GM19035 (cell line): ENCODE data around the gene ELL2.

ENCODE experiments used
- ATAC-seq: cut with Tn5 transposase; IDR thresholded peaks from one replicate; pipeline ENCODE4 v1.9.1; 2021; ENCODE audit not compliant: unreplicated experiment

The ELL2 gene

GRCh38 chr5:95961617-95962474 is at the start of gene ELL2:
Gene ELL2 (minus strand): TSS chr5:95961851. CDS start chr5:95961721, 130 bp downstream.
- ATAC-seq: peak; percentile 86

- ATAC-seq: no peak
These were observed 47.5 kb upstream of the ELL2 start for GRCh38 chr5:96008987-96009647.

GRCh38 chr5:96008487-96008886 is 46.8 kb upstream of the ELL2 start:
- no peak for ATAC-seq

- no peak for ATAC-seq
These were observed 45.4 kb upstream of the ELL2 start for GRCh38 chr5:96007051-96007450.

GRCh38 chr5:96006291-96006690 is 44.6 kb upstream of the ELL2 start:
- no peak for ATAC-seq

- ATAC-seq: no peak
These were observed 43.1 kb upstream of the ELL2 start for GRCh38 chr5:96004754-96005153.

GRCh38 chr5:96004087-96004486 is 42.4 kb upstream of the ELL2 start:
- ATAC-seq: no peak

- ATAC-seq: no peak
These were observed 39.6 kb upstream of the ELL2 start for GRCh38 chr5:96001262-96001661.

- ATAC-seq: no peak
These were observed 38.7 kb upstream of the ELL2 start for GRCh38 chr5:96000308-96000707.

GRCh38 chr5:95996904-95997723 is 35.5 kb upstream of the ELL2 start:
- no peak for ATAC-seq

- ATAC-seq: no peak
These were observed 34.4 kb upstream of the ELL2 start for GRCh38 chr5:95995962-95996489.

GRCh38 chr5:95993776-95994175 is 32.1 kb upstream of the ELL2 start:
- ATAC-seq: no peak

- ATAC-seq: no peak
These were observed 31.6 kb upstream of the ELL2 start for GRCh38 chr5:95993266-95993665.

GRCh38 chr5:95989283-95990048 is 27.8 kb upstream of the ELL2 start:
- no peak for ATAC-seq

- no peak for ATAC-seq
These were observed 27.2 kb upstream of the ELL2 start for GRCh38 chr5:95988877-95989276.

- no peak for ATAC-seq
These were observed 26.4 kb upstream of the ELL2 start for GRCh38 chr5:95988094-95988493.

GRCh38 chr5:95986937-95987520 is 25.4 kb upstream of the ELL2 start:
- no peak for ATAC-seq

- no peak for ATAC-seq
These were observed 24.4 kb upstream of the ELL2 start for GRCh38 chr5:95986001-95986400.

GRCh38 chr5:95985249-95985648 is 23.6 kb upstream of the ELL2 start:
- ATAC-seq: no peak

GRCh38 chr5:95984287-95984938 is 22.8 kb upstream of the ELL2 start:
- ATAC-seq: no peak
